DOHH2 (cell line): Measurements from ENCODE around the gene RAB11B.
"Not testable (repeated sequence)": the region's sequence is repeated elsewhere in the genome, so short reads cannot be mapped to it uniquely, and the experiment has no call there.

ENCODE experiments used
- CTCF ChIP-seq: fragments of 200-600 bp; sonication (generic); IDR thresholded peaks from one replicate; pipeline ENCODE4 v1.5.1; 2014; ENCODE audit warnings: antibody characterized with exemption, mild to moderate bottlenecking, low read depth, low read length; ENCODE audit not compliant: poor library complexity, severe bottlenecking
- EZH2phosphoT487 ChIP-seq: fragments of 200-600 bp; sonication (generic); IDR thresholded peaks from 2 replicates; pipeline ENCODE4 v1.6.1; 2017; ENCODE audit warnings: borderline replicate concordance, mild to moderate bottlenecking, antibody characterized with exemption, low read length, moderate library complexity, mixed read lengths

- TF ChIP-seq CTCF, EZH2phosphoT487: not testable (repeated sequence)
Measured at GRCh38 chr19:8379156-8379891, 10.8 kb upstream of the RAB11B start.
